Prostate gland (tissue), 2 donors: ENCODE measurements around the gene ASPG. TPM values are rescaled to one million over a fixed set of nuclear protein-coding genes. Genes with fewer than 3 reads are reported as not detected.

Experiments used
- DNase-seq: peaks from one replicate; pipeline ENCODE4 v3.0.0-alpha.2; 2019; ENCODE audit warnings: low spot score
- H3K27ac ChIP-seq, 2 donors: fragments of 200-600 bp; sonication (generic); 2 replicates each; pipeline ENCODE4 v1.5.1; 2017 to 2019
- H3K27me3 ChIP-seq: fragments of 200-600 bp; sonication (generic); replicated peaks from 2 replicates; pipeline ENCODE4 v1.5.1; 2019; ENCODE audit not compliant: insufficient read depth
- H3K36me3 ChIP-seq, 2 donors: fragments of 200-600 bp; sonication (generic); 1 replicate in 1 of 2; 2 replicates in 1 of 2; pipeline versions ENCODE4 v1.5.1 to v1.8.1; 2017 to 2019
- H3K4me1 ChIP-seq: fragments of 200-600 bp; sonication (generic); replicated peaks from 2 replicates; pipeline ENCODE4 v1.5.1; 2019
- H3K4me3 ChIP-seq, 2 donors: fragments of 200-600 bp; sonication (generic); 2 replicates each; pipeline ENCODE4 v1.5.1; 2017 to 2019
- H3K9me3 ChIP-seq: fragments of 200-600 bp; sonication (generic); 2 replicates; pipeline ENCODE4 v1.5.1; 2017
- CTCF ChIP-seq, 4 experiments: fragments of 200-600 bp in 2 of 4; fragments of 450-650 bp in 2 of 4; sonication (generic) in 2 of 4; IDR thresholded peaks; 1 replicate in 3 of 4; 2 replicates in 1 of 4; pipeline ENCODE4 v1.5.1; 2016 to 2019; ENCODE audit warnings: antibody characterized with exemption in 4 of 4, mild to moderate bottlenecking in 2 of 4, moderate library complexity in 2 of 4
- POLR2A ChIP-seq: fragments of 450-650 bp; IDR thresholded peaks from one replicate; pipeline ENCODE4 v1.6.1; 2016; ENCODE audit warnings: antibody characterized with exemption, mild to moderate bottlenecking
- POLR2AphosphoS5 ChIP-seq: sonication (generic); formaldehyde crosslinking; IDR thresholded peaks from one replicate; pipeline ENCODE4 v1.6.1; 2017; ENCODE audit warnings: antibody characterized with exemption
- WGBS: methylation state at CpG from one replicate; pipeline ENCODE4 v1.1.5; 2018; 5-methylcytosine and 5-hydroxymethylcytosine counted together
- intact Hi-C: fragments of 100-400 bp; cut with DNase I; formaldehyde crosslinking; loops from one replicate; pipeline ENCODE4 v1.14.2; 2022
- total RNA-seq, 2 donors: library from RNA; depleted of rRNA; stranded (reverse); fragments of >200 nt; gene quantifications; one replicate each; pipeline ENCODE4 v1.1.0, GENCODE V29; 2016

Gene ASPG
- total RNA-seq, 2 donors from 2014 or later, result 2.3 TPM; not detected in 1

GRCh38 chr14:104117341-104118005 is 32.0 kb downstream of the ASPG start:
- Histone ChIP-seq H3K27me3 (peaks cover 2% of the 10 kb centered on the region), H3K9me3 (no peaks in the 10 kb centered on the region), H3K27ac (peak overlapping the region in 1 of 2 donors; percentile 26), H3K4me3 (peak overlapping the region; percentile 45 to 50), H3K36me3 (no peaks in the 10 kb centered on the region), H3K4me1 (peaks cover 2% of the 10 kb centered on the region)
- WGBS, result 3% methylated on average over 46 of the region's 71 CpGs
- TF ChIP-seq POLR2A (no peak), CTCF (IDR thresholded peaks at IDR 0.05) (no peak), POLR2AphosphoS5 (no peak)
- no peak for DNase-seq
- intact Hi-C loops, result no loop called here

- 71% methylated on average over 29 of the region's 30 CpGs for WGBS
- Histone ChIP-seq H3K4me3 (no peak overlapping the region), H3K9me3 (no peaks in the 10 kb centered on the region), H3K4me1 (peaks cover 2% of the 10 kb centered on the region), H3K36me3 (no peaks in the 10 kb centered on the region), H3K27me3 (peaks cover 2% of the 10 kb centered on the region), H3K27ac (no peak overlapping the region)
- TF ChIP-seq POLR2A, result no peak
- no peak for TF ChIP-seq CTCF (IDR thresholded peaks at IDR 0.05)
- TF ChIP-seq POLR2AphosphoS5, result no peak
- intact Hi-C loops, result no loop called here
- no peak for DNase-seq
Observed at GRCh38 chr14:104118006-104118844, 32.7 kb downstream of the ASPG start.

GRCh38 chr14:104119119-104119487 is 33.6 kb downstream of the ASPG start:
- Histone ChIP-seq H3K4me1 (peaks cover 2% of the 10 kb centered on the region), H3K27ac (no peak overlapping the region), H3K27me3 (peaks cover 2% of the 10 kb centered on the region), H3K9me3 (no peaks in the 10 kb centered on the region), H3K36me3 (no peaks in the 10 kb centered on the region), H3K4me3 (no peak overlapping the region)
- no peak for TF ChIP-seq POLR2A
- no peak for TF ChIP-seq POLR2AphosphoS5
- TF ChIP-seq CTCF (IDR thresholded peaks at IDR 0.05), result no peak
- WGBS, result 77% methylated on average over 3 of the region's 3 CpGs
- intact Hi-C loops, result no loop called here
- no peak for DNase-seq

GRCh38 chr14:104119488-104120251 is 34.2 kb downstream of the ASPG start:
- TF ChIP-seq POLR2AphosphoS5, result no peak
- TF ChIP-seq CTCF (IDR thresholded peaks at IDR 0.05), result no peak
- TF ChIP-seq POLR2A, result no peak
- no peak for DNase-seq
- 79% methylated on average over 17 of the region's 18 CpGs for WGBS
- Histone ChIP-seq H3K27ac (no peak overlapping the region), H3K36me3 (no peaks in the 10 kb centered on the region), H3K4me1 (peaks cover 2% of the 10 kb centered on the region), H3K9me3 (no peaks in the 10 kb centered on the region), H3K4me3 (no peak overlapping the region), H3K27me3 (peaks cover 2% of the 10 kb centered on the region)
- intact Hi-C loops, result no loop called here
